GM13977 (cell line): ENCODE results near the gene CFAP107.
"Not testable (repeated sequence)": the region's sequence is repeated elsewhere in the genome, so short reads cannot be mapped to it uniquely, and the experiment has no call there.

Experiments used
- DNase-seq: peaks from one replicate; pipeline ENCODE4 v3.0.0; 2012; ENCODE audit warnings: low spot score
- in situ Hi-C: fragments of 300-500 bp; cut with MboI; formaldehyde crosslinking; loops from one replicate; pipeline ENCODE4 v1.12.0; 2022; ENCODE audit warnings: low sequenced_read_pairs, low pct_unique_long_range_greater_than_20kb, mixed read lengths, inconsistent platforms; ENCODE audit not compliant: unreplicated experiment
- TF ChIP-seq, protein P1 (sequence below): IDR thresholded peaks from 2 replicates; pipeline ENCODE4 v1.5.1; 2012; ENCODE audit warnings: mild to moderate bottlenecking, control low read depth; ENCODE audit not compliant: insufficient read depth; ENCODE audit errors: extremely low read depth, missing control alignments

CFAP107 gene

DNA sequence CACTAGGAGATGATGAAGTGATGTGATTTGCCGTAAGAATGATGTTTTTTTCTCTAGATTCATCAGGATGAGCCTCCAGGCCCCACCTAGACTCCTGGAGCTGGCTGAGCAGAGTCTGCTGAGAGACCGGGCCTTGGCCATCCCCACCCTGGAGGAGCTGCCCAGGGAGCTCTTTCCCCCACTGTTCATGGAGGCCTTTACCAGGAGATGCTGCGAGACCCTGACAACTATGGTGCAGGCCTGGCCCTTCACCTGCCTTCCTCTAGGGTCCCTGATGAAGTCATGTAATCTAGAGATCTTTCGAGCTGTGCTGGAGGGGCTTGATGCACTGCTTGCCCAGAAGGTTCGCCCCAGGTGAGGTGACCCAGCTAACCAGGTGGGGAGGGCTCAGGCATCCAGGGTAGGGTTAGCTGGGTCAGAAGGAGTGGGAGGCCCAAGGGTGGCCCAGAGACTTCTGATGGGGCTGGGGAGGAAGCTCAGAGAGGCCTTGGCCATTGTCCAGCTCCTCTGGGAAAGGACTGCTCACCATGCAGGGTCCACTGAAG lies 28.9 kb downstream of the CFAP107 start:
- DNase-seq: no peak
- TF ChIP-seq, protein P1, sequence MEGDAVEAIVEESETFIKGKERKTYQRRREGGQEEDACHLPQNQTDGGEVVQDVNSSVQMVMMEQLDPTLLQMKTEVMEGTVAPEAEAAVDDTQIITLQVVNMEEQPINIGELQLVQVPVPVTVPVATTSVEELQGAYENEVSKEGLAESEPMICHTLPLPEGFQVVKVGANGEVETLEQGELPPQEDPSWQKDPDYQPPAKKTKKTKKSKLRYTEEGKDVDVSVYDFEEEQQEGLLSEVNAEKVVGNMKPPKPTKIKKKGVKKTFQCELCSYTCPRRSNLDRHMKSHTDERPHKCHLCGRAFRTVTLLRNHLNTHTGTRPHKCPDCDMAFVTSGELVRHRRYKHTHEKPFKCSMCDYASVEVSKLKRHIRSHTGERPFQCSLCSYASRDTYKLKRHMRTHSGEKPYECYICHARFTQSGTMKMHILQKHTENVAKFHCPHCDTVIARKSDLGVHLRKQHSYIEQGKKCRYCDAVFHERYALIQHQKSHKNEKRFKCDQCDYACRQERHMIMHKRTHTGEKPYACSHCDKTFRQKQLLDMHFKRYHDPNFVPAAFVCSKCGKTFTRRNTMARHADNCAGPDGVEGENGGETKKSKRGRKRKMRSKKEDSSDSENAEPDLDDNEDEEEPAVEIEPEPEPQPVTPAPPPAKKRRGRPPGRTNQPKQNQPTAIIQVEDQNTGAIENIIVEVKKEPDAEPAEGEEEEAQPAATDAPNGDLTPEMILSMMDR: no peak
- in situ Hi-C loops: no loop called here

DNA sequence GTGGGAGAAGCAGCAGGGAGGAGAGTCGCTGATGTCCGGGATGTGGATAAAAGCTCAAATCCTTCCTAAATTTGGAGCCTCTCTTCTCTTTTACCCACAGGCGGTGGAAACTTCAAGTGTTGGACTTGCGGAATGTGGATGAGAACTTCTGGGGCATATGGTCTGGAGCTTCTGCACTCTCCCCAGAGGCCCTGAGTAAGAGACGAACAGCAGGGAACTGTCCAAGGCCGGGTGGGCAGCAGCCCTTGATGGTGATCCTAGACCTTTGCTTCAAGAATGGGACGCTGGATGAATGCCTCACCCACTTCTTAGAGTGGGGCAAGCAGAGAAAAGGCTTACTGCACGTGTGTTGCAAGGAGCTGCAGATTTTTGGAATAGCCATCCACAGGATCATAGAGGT lies 29.4 kb downstream of the CFAP107 start:
- TF ChIP-seq, protein P1: no peak
- in situ Hi-C loops: no loop called here
- no peak for DNase-seq

DNA sequence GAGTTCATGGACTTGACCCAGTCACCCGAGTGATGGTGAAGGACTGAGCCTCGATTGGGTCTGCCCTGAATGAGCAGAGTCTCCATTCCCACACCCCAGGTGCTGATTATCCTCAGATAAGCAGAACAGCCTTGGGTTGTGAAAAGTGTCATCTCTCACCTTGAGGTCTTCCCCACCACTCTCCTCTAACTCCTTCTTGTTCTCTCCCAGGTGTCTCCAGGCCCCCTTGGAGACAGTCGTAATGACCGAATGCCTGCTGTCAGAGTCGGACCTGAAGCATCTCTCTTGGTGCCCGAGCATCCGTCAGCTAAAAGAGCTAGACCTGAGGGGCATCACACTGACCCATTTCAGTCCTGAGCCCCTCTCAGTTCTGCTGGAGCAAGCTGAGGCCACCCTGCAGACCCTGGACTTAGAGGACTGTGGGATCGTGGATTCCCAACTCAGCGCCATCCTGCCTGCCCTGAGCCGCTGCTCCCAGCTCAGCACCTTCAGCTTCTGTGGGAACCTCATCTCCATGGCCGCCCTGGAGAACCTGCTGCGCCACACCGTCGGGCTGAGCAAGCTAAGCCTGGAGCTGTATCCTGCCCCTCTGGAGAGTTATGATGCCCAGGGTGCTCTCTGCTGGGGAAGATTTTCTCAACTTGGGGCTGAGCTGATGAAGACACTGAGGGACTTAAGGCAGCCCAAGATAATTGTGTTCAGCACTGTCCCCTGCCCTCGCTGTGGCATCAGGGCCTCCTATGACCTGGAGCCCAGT lies 31.0 kb downstream of the CFAP107 start:
- no peak for DNase-seq
- TF ChIP-seq, protein P1: no peak
- in situ Hi-C loops: no loop called here

DNA sequence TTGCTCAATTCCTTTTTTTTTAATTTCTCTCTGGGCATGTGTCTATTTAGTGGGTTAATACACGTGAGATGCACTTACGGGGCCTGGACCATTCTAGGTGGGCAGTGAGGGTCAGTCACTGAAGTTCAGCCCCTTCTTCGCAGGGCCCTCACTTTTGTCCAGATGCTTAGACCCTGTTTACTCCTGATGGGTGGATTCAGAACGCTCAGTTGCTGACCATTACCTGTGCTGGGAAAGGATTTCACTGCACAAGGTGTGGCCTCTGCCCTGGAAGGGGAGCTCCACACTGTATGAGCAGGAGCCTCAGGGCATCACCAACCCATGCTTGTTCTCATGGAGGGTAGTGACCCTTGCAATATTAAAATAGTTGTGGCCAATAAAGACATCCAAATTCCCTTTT lies 32.1 kb downstream of the CFAP107 start:
- peak; percentile 1 for DNase-seq
- in situ Hi-C loops: no loop called here
- TF ChIP-seq, protein P1: no peak

DNA sequence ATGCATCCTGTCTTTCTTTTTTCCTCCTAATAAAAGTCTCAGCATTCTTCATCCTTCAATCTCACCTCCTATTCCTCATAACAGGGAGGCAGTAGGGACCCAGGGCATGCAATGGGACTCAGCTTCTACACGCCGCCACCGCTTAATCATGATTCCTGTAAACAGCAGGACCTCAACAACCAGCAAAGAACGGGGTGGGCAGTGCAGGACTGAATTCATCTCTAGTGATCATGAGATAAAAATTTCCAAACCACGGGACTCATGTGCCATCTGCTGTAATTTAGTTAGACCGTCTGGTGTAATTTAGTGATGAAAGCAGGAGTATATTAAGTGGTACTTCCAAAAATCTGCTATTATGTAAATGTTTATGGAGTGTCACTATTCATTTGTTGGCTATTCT lies 32.9 kb downstream of the CFAP107 start:
- TF ChIP-seq, protein P1: no peak
- in situ Hi-C loops: no loop called here
- no peak for DNase-seq

DNA sequence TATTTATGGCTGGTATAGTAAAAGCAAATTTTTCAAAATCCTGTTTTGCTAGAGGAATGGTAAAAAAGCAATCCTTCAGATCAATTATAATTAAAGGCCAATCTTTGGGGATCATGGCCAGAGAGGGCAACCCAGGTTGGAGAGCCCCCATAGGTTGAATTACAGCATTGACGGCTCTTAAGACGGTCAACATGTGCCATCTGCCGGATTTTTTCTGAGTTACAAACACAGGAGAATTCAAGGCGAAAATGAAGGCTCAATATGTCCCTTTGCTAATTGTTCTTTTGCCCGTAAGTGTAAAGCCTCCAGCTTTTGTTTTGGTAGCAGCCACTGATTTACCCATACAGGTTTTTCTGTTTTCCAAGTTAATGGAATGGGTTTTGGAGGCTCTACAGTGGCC lies 35.5 kb downstream of the CFAP107 start:
- DNase-seq, in situ Hi-C loops: not testable (repeated sequence)

DNA sequence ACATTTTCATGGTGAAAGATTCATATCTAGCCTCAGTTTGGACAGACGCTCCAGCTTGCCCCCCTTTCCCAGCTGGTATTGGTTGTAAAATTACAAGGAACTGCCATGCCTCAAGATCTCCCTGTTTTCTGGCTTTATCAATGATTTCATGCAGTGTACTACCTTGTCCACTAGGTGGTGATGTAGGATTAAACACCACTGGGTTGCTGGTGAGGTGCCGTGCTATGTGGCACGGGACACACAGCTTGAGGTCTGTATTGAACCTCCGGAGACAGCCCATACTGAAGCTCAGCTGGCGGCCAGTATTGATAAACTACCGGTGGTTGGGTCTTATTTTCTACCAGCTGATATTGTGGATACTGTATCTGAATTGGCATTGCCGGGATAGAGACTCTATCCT lies 37.8 kb downstream of the CFAP107 start:
- in situ Hi-C loops, DNase-seq: not testable (repeated sequence)
- TF ChIP-seq, protein P1: peak; percentile 29

DNA sequence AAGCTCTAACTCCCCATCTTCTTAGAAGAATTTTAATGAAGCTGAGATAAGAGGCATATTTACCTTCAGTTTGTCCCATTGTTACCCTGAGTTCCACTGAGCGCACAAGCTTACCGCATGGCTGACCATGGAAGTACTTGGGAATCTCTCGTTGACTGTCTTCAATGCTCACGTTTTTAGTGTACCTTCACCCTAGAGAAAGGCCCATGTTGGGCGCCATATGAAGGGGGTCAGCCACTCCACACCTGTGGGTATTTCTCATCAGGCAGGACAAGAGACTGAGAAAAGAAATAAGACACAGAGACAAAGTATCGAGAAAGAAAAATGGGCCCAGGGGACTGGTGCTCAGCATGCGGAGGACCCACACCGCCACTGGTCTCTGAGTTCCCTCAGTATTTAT lies 38.7 kb downstream of the CFAP107 start:
- in situ Hi-C loops, DNase-seq: not testable (repeated sequence)

DNA sequence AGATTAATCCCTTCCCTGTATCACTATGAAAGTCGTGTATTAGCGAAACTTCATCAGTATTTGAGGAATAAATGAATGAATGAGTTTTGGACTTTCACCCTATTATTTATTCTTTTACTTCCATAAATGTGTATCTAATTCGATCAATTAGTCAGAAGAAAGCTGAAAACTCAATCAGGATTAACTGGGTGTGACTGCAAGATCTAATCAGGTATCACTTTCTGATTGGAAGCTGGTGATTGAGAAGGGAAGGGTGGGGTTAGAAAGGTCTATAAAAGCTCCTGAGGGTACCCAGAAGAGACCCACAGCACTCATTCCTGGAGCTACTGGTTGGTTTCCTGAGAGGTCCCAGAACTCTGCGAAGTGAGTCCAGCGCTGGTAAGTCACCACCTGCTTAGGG lies 45.1 kb downstream of the CFAP107 start, which contains the start of gene PRAMEF1:
PRAMEF1 (plus strand) TSS at position 301 of the 400 bp plus-strand sequence. CDS start 1,831 bp downstream, outside the sequence.
- in situ Hi-C loops, DNase-seq: not testable (repeated sequence)
